G401.6 (cell line): ENCODE data around the gene GSTM3.
"Not testable (repeated sequence)": the region's sequence is repeated elsewhere in the genome, so short reads cannot be mapped to it uniquely, and the experiment has no call there.

ENCODE experiments used
- FAIRE-seq: peaks from 2 replicates; lab custom pipeline; 2012; peaks lifted over from hg19 to GRCh38; lab: Jason Lieb, UNC

The GSTM3 gene

GRCh38 chr1:109697066-109697465 lies 43.8 kb downstream of the GSTM3 start:
- no peak for FAIRE-seq

GRCh38 chr1:109695138-109695537 lies 45.7 kb downstream of the GSTM3 start:
- not testable (repeated sequence) for FAIRE-seq

GRCh38 chr1:109694400-109694799 lies 46.4 kb downstream of the GSTM3 start:
- FAIRE-seq = not testable (repeated sequence)

GRCh38 chr1:109691759-109692158 lies 49.1 kb downstream of the GSTM3 start:
- no peak for FAIRE-seq

GRCh38 chr1:109689844-109690405 lies 50.9 kb downstream of the GSTM3 start:
- no peak for FAIRE-seq

- no peak for FAIRE-seq
Observed at GRCh38 chr1:109687641-109688499, 53.0 kb downstream of the GSTM3 start, which contains the start of gene GSTM1. TSS of gene GSTM1 (plus strand) at chr1:109687817. CDS start at chr1:109687874, 57 bp downstream.

GRCh38 chr1:109687109-109687508 lies 53.7 kb downstream of the GSTM3 start:
- FAIRE-seq = not testable (repeated sequence)

GRCh38 chr1:109685890-109686289 lies 54.9 kb downstream of the GSTM3 start:
- not testable (repeated sequence) for FAIRE-seq

GRCh38 chr1:109685399-109685798 lies 55.4 kb downstream of the GSTM3 start:
- not testable (repeated sequence) for FAIRE-seq

- not testable (repeated sequence) for FAIRE-seq
Observed at GRCh38 chr1:109684777-109685176, 56.1 kb downstream of the GSTM3 start.
